KBM-7 (cell line): ENCODE data around the gene AMPD3.

ENCODE experiments used
- DNase-seq: peaks from one replicate; pipeline ENCODE4 v3.0.0-alpha.2; 2015
- in situ Hi-C: fragments of 300-500 bp; cut with MboI; formaldehyde crosslinking; loops from 2 replicates; pipeline ENCODE4 v1.14.3; 2020; ENCODE audit warnings: low sequenced_read_pairs, low pct_unique_long_range_greater_than_20kb, mixed read lengths

AMPD3 gene

GRCh38 chr11:10483174-10483573 is 28.1 kb downstream of the AMPD3 start:
- in situ Hi-C loops: no loop called here

GRCh38 chr11:10483584-10483983 is 28.5 kb downstream of the AMPD3 start:
- in situ Hi-C loops: no loop called here
- DNase-seq: no peak

More at GRCh38 chr11:10483174-10483573, 28.1 kb downstream of the AMPD3 start:
- no peak for DNase-seq

GRCh38 chr11:10484461-10485180 is 29.6 kb downstream of the AMPD3 start:
- no peak for DNase-seq
- in situ Hi-C loops: no loop called here

GRCh38 chr11:10485646-10486045 is 30.6 kb downstream of the AMPD3 start:
- no peak for DNase-seq

GRCh38 chr11:10486161-10486840 is 31.2 kb downstream of the AMPD3 start:
- DNase-seq: no peak
- in situ Hi-C loops: no loop called here

More at GRCh38 chr11:10485646-10486045, 30.6 kb downstream of the AMPD3 start:
- in situ Hi-C loops: no loop called here

GRCh38 chr11:10487002-10487647 is 32.1 kb downstream of the AMPD3 start:
- no peak for DNase-seq
- in situ Hi-C loops: no loop called here

- in situ Hi-C loops: no loop called here
- no peak for DNase-seq
Observed at GRCh38 chr11:10488121-10488933, 33.3 kb downstream of the AMPD3 start.

- no peak for DNase-seq
Observed at GRCh38 chr11:10488934-10489691, 34.0 kb downstream of the AMPD3 start.

GRCh38 chr11:10490032-10490397 is 35.0 kb downstream of the AMPD3 start:
- in situ Hi-C loops: no loop called here
- no peak for DNase-seq

More at GRCh38 chr11:10488934-10489691, 34.0 kb downstream of the AMPD3 start:
- in situ Hi-C loops: no loop called here

- no peak for DNase-seq
Observed at GRCh38 chr11:10490398-10491241, 35.6 kb downstream of the AMPD3 start.

GRCh38 chr11:10492084-10492483 is 37.0 kb downstream of the AMPD3 start:
- in situ Hi-C loops: no loop called here
- DNase-seq: no peak

More at GRCh38 chr11:10490398-10491241, 35.6 kb downstream of the AMPD3 start:
- in situ Hi-C loops: no loop called here

GRCh38 chr11:10493041-10493663 is 38.1 kb downstream of the AMPD3 start:
- in situ Hi-C loops: no loop called here
- no peak for DNase-seq

- in situ Hi-C loops: no loop called here
- DNase-seq: no peak
Observed at GRCh38 chr11:10494636-10495463, 39.8 kb downstream of the AMPD3 start.

GRCh38 chr11:10495464-10495786 is 40.4 kb downstream of the AMPD3 start:
- in situ Hi-C loops: no loop called here
- no peak for DNase-seq

GRCh38 chr11:10496296-10496936 is 41.4 kb downstream of the AMPD3 start:
- in situ Hi-C loops: no loop called here
- DNase-seq: no peak

- DNase-seq: no peak
- in situ Hi-C loops: no loop called here
Observed at GRCh38 chr11:10497371-10498021, 42.4 kb downstream of the AMPD3 start.
